H9 (cell line): Measurements from ENCODE around the gene NR3C2. TPM values are rescaled to one million over a fixed set of nuclear protein-coding genes. Genes with fewer than 3 reads are reported as not detected.

Source experiments
- DNase-seq: peaks from one replicate; pipeline ENCODE4 v3.0.0-alpha.2; 2017
- H2AFZ ChIP-seq: one replicate; pipeline ENCODE4 v1.6.1; 2013; ENCODE audit warnings: mild to moderate bottlenecking, low read length, control low read depth, moderate library complexity
- H2AK5ac ChIP-seq: 2 replicates; pipeline ENCODE4 v1.6.1; 2013; ENCODE audit warnings: low read length, control low read depth, mixed read lengths; ENCODE audit not compliant: insufficient read length
- H2BK120ac ChIP-seq: one replicate; pipeline ENCODE4 v1.6.1; 2013; ENCODE audit warnings: low read depth, mild to moderate bottlenecking, low read length, control low read depth, inconsistent platforms; ENCODE audit not compliant: poor library complexity, severe bottlenecking
- H2BK12ac ChIP-seq: 2 replicates; pipeline ENCODE4 v1.6.1; 2013; ENCODE audit warnings: low read length, control low read depth, mixed read lengths, low read depth; ENCODE audit not compliant: insufficient read length
- H2BK15ac ChIP-seq: 2 replicates; pipeline ENCODE4 v1.6.1; 2013; ENCODE audit warnings: low read depth, low read length, control low read depth
- H2BK20ac ChIP-seq: one replicate; pipeline ENCODE4 v1.6.1; 2013; ENCODE audit warnings: low read depth, mild to moderate bottlenecking, low read length, control low read depth, inconsistent platforms; ENCODE audit not compliant: poor library complexity, severe bottlenecking
- H2BK5ac ChIP-seq: 2 replicates; pipeline ENCODE4 v1.6.1; 2013; ENCODE audit warnings: low read length, control low read depth, mixed read lengths; ENCODE audit not compliant: insufficient read length
- H3K14ac ChIP-seq: 2 replicates; pipeline ENCODE4 v1.6.1; 2013; ENCODE audit warnings: low read length, control low read depth; ENCODE audit not compliant: insufficient read depth
- H3K18ac ChIP-seq: 2 replicates; pipeline ENCODE4 v1.6.1; 2013; ENCODE audit warnings: low read depth, mild to moderate bottlenecking, mixed read lengths, low read length, control low read depth; ENCODE audit not compliant: insufficient read length
- H3K23ac ChIP-seq: 2 replicates; pipeline ENCODE4 v1.6.1; 2013; ENCODE audit warnings: low read length, control low read depth, mixed read lengths, low read depth; ENCODE audit not compliant: insufficient read length
- H3K23me2 ChIP-seq: 2 replicates; pipeline ENCODE4 v1.6.1; 2013; ENCODE audit warnings: low read depth, mild to moderate bottlenecking, mixed read lengths, low read length, control low read depth; ENCODE audit not compliant: insufficient read length, poor library complexity, severe bottlenecking
- H3K27ac ChIP-seq: 2 replicates; pipeline ENCODE4 v1.5.1; 2013; ENCODE audit warnings: low read length, control low read depth, mixed read lengths, low read depth; ENCODE audit not compliant: insufficient read length
- H3K27me3 ChIP-seq: 2 replicates; pipeline ENCODE4 v1.6.1; 2013; ENCODE audit warnings: low read length, control low read depth, inconsistent platforms; ENCODE audit not compliant: insufficient read depth
- H3K4ac ChIP-seq: 2 replicates; pipeline ENCODE4 v1.6.1; 2013; ENCODE audit warnings: low read depth, mild to moderate bottlenecking, control low read depth, inconsistent platforms, low read length, moderate library complexity
- H3K4me1 ChIP-seq: 2 replicates; pipeline ENCODE4 v1.6.1; 2013; ENCODE audit warnings: low read length, control low read depth, inconsistent platforms; ENCODE audit not compliant: insufficient read depth
- H3K4me2 ChIP-seq: 2 replicates; pipeline ENCODE4 v1.6.1; 2013; ENCODE audit warnings: low read length, control low read depth, mixed read lengths; ENCODE audit not compliant: insufficient read length, insufficient read depth
- H3K56ac ChIP-seq: 2 replicates; pipeline ENCODE4 v1.6.1; 2013; ENCODE audit warnings: low read depth, mild to moderate bottlenecking, mixed read lengths, low read length, control low read depth; ENCODE audit not compliant: insufficient read length
- H3K79me1 ChIP-seq: 2 replicates; pipeline ENCODE4 v1.6.1; 2013; ENCODE audit warnings: low read depth, mild to moderate bottlenecking, moderate library complexity, low read length, control low read depth, inconsistent platforms; ENCODE audit not compliant: insufficient read depth, poor library complexity, severe bottlenecking
- H3K79me2 ChIP-seq: 2 replicates; pipeline ENCODE4 v1.6.1; 2013; ENCODE audit warnings: low read length, control low read depth, inconsistent platforms; ENCODE audit not compliant: insufficient read depth
- H3K9ac ChIP-seq: 2 replicates; pipeline ENCODE4 v1.6.1; 2013; ENCODE audit warnings: low read length, control low read depth, mixed read lengths; ENCODE audit not compliant: insufficient read length; ENCODE audit errors: extremely low read depth
- H3K9me3 ChIP-seq: one replicate; pipeline ENCODE4 v1.6.1; 2013; ENCODE audit warnings: low read depth, low read length, inconsistent platforms; ENCODE audit not compliant: control insufficient read depth
- H3T11ph ChIP-seq: one replicate; pipeline ENCODE4 v1.6.1; 2013; ENCODE audit warnings: mild to moderate bottlenecking, low read length, control low read depth, inconsistent platforms
- H4K20me1 ChIP-seq: one replicate; pipeline ENCODE4 v1.6.1; 2013; ENCODE audit not compliant: control insufficient read depth, insufficient read length, insufficient read depth
- H4K5ac ChIP-seq: 2 replicates; pipeline ENCODE4 v1.6.1; 2013; ENCODE audit warnings: low read depth, mild to moderate bottlenecking, mixed read lengths, low read length, control low read depth; ENCODE audit not compliant: insufficient read length
- H4K8ac ChIP-seq: replicated peaks from 2 replicates; pipeline ENCODE4 v1.6.1; 2013; ENCODE audit warnings: low read length, control low read depth, mixed read lengths, low read depth; ENCODE audit not compliant: insufficient read length
- H4K91ac ChIP-seq: 2 replicates; pipeline ENCODE4 v1.6.1; 2013; ENCODE audit warnings: low read depth, mild to moderate bottlenecking, moderate library complexity, mixed read lengths, low read length, control low read depth; ENCODE audit not compliant: insufficient read length
- H3K27ac Mint-ChIP-seq, 3 experiments: 2 replicates in 2 of 3; 3 replicates in 1 of 3; pipeline ENCODE4 v1.8.0; 2020 to 2021; ENCODE audit warnings: mixed read lengths in 3 of 3, mild to moderate bottlenecking in 1 of 3, moderate library complexity in 1 of 3
- H3K27me3 Mint-ChIP-seq: 2 replicates; pipeline ENCODE4 v1.8.0; 2021; ENCODE audit warnings: low read depth, mild to moderate bottlenecking, moderate library complexity, mixed read lengths
- H3K36me3 Mint-ChIP-seq, 3 experiments: 2 replicates in 2 of 3; 3 replicates in 1 of 3; pipeline ENCODE4 v1.8.0; 2020 to 2021; ENCODE audit warnings: low read depth in 3 of 3, mixed read lengths in 3 of 3; ENCODE audit not compliant: insufficient read depth in 1 of 3
- H3K4me1 Mint-ChIP-seq, 2 experiments: 2 replicates each; pipeline ENCODE4 v1.8.0; 2020; ENCODE audit warnings: mixed read lengths in 2 of 2
- H3K4me3 Mint-ChIP-seq, 2 experiments: 2 replicates in 1 of 2; 3 replicates in 1 of 2; pipeline ENCODE4 v1.8.0; 2020 to 2021; ENCODE audit warnings: mild to moderate bottlenecking in 2 of 2, mixed read lengths in 2 of 2, moderate library complexity in 1 of 2
- H3K9me3 Mint-ChIP-seq, 2 experiments: 2 replicates in 1 of 2; 3 replicates in 1 of 2; pipeline ENCODE4 v1.8.0; 2020; ENCODE audit warnings: mild to moderate bottlenecking in 2 of 2, mixed read lengths in 2 of 2, moderate library complexity in 1 of 2
- WGBS: extraction: QIAGEN DNeasy Blood & Tissue Kit; methylation state at CpG from one replicate; pipeline ENCODE4 v1.1.7; 2013; ENCODE audit warnings: missing lambda C conversion rate, low lambda C conversion rate, mixed read lengths; ENCODE audit not compliant: insufficient read length; ENCODE audit errors: extremely low coverage; 5-methylcytosine and 5-hydroxymethylcytosine counted together
- total RNA-seq: library from RNA; stranded (reverse); gene quantifications from 2 replicates; pipeline ENCODE4 v1.2.1, GENCODE V29; 2021
- TF ChIP-seq, protein P1 (sequence below): fragments of 200-600 bp; sonication (generic); conservative IDR thresholded peaks from 3 replicates; pipeline ENCODE4 v1.8.0; 2021; ENCODE audit warnings: antibody characterized with exemption, mild to moderate bottlenecking

NR3C2 gene
- total RNA-seq, 1 experiment from 2014 or later: 1.4 TPM

DNA sequence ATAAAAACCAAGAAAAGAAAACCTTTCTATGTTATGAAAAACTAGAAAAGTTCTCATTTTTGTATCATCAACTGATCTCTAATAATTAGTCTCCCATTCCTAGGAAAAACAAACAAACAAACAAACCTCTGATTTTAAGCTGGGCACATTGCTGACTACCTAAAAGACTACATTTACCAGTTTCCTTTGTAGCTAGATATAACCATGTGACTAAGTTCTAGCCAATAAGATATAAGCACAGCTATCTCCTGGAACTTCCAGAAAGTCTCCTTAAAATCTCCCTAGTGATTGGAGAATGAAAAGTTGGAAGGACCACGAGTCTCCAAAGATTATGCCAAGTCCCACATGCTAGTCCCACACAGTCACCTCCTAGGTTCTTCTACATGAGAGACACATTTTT, 108.9 kb downstream of the NR3C2 start:
- Histone ChIP-seq H4K91ac (no peak overlapping the region), H3K27me3 (no peaks in the 10 kb centered on the region), H4K5ac (no peak overlapping the region), H3K18ac (no peak overlapping the region), H3K79me2 (no peaks in the 10 kb centered on the region), H3K23me2 (no peaks in the 10 kb centered on the region), H3K9me3 (no peaks in the 10 kb centered on the region), H3K4me1 (peaks cover 3% of the 10 kb centered on the region; the same call in 1 of the 2 replicates), H2BK20ac (peak overlapping the region; percentile 60), H2BK5ac (no peak overlapping the region), H3K9ac (no peak overlapping the region), H4K8ac (no peak overlapping the region), H3T11ph (no peak overlapping the region), H3K4ac (no peak overlapping the region), H3K4me2 (no peak overlapping the region), H3K27ac (no peak overlapping the region), H3K79me1 (no peaks in the 10 kb centered on the region), H2AK5ac (no peak overlapping the region), H3K56ac (no peak overlapping the region), H2AFZ (no peak overlapping the region), H4K20me1 (no peaks in the 10 kb centered on the region), H2BK15ac (no peak overlapping the region), H3K14ac (no peak overlapping the region), H2BK12ac (no peak overlapping the region), H2BK120ac (no peak overlapping the region), H3K23ac (no peak overlapping the region)
- WGBS: no CpG with 5 or more reads among the region's 1 CpG
- Mint-ChIP-seq H3K4me3 (no peak overlapping the region), H3K36me3 (no peaks in the 10 kb centered on the region; a peak in 1 of 7 replicates), H3K4me1 (peaks cover 11 to 12% of the 10 kb centered on the region in 2 experiments), H3K27me3 (no peaks in the 10 kb centered on the region), H3K9me3 (no peaks in the 10 kb centered on the region; a peak in 1 of 5 replicates), H3K27ac (no peak overlapping the region)
- DNase-seq: no peak
- TF ChIP-seq, protein P1, sequence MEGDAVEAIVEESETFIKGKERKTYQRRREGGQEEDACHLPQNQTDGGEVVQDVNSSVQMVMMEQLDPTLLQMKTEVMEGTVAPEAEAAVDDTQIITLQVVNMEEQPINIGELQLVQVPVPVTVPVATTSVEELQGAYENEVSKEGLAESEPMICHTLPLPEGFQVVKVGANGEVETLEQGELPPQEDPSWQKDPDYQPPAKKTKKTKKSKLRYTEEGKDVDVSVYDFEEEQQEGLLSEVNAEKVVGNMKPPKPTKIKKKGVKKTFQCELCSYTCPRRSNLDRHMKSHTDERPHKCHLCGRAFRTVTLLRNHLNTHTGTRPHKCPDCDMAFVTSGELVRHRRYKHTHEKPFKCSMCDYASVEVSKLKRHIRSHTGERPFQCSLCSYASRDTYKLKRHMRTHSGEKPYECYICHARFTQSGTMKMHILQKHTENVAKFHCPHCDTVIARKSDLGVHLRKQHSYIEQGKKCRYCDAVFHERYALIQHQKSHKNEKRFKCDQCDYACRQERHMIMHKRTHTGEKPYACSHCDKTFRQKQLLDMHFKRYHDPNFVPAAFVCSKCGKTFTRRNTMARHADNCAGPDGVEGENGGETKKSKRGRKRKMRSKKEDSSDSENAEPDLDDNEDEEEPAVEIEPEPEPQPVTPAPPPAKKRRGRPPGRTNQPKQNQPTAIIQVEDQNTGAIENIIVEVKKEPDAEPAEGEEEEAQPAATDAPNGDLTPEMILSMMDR: no peak
